Measurements from ENCODE around the gene TAGLN3.

TAGLN3 gene

DNA sequence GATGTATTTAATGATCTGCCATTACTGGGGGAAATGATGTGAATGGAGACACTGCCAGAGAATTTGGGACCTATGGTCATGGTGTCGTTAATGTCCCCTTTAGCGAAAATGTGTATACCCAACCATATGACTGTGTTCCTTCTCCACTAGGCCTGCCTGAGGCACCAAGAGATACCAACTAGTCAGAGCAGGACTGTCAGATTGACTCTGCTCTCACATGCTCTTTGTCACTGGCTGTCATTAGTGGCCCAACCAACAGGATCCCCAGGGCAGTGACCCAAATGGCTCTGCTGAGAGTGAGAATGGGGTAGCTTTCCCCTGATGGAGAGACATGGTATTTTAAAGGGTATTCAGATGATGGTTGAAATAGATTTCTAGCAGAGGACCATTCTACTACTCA lies 2.8 kb downstream of the TAGLN3 start:
- no peak overlapping the region for H3K27ac ChIP-seq (ENCODE audit: low read depth, low read length)
- H3K9ac ChIP-seq (ENCODE audit: low read length): no peak overlapping the region
- H4K5ac ChIP-seq (ENCODE audit: low read length): no peak overlapping the region
- no peak overlapping the region for H3K4ac ChIP-seq (ENCODE audit: low read depth, low read length)
- no peak overlapping the region for H3K4me2 ChIP-seq (ENCODE audit: low read length)
- H2BK15ac ChIP-seq (replicated peaks; ENCODE audit: low read depth): no peak overlapping the region
- H3K18ac ChIP-seq (ENCODE audit: low read length): no peak overlapping the region
- H3K79me2 ChIP-seq (ENCODE audit: control insufficient read depth, insufficient read depth, low read length): no peaks in the 10 kb centered on the region
- no peak overlapping the region for H2BK5ac ChIP-seq (ENCODE audit: low read length)
- H3K56ac ChIP-seq (ENCODE audit: low read length): no peak overlapping the region
- H2AK5ac ChIP-seq (ENCODE audit: low read length): no peak overlapping the region
- no peak overlapping the region for H2BK120ac ChIP-seq (ENCODE audit: low read depth, low read length)
- H3K4me1 ChIP-seq (ENCODE audit: control insufficient read depth, low read depth, low read length): peaks cover 10% of the 10 kb centered on the region
- H4K8ac ChIP-seq (ENCODE audit: low read depth, low read length): no peak overlapping the region
- H3K27me3 ChIP-seq (ENCODE audit: insufficient read depth, low read length, poor library complexity): no peaks in the 10 kb centered on the region
- no CpG with 5 or more reads among the region's 2 CpGs for whole genome bisulfite sequencing (ENCODE audit: extremely low coverage, insufficient coverage, low lambda C conversion rate)
- H3K79me1 ChIP-seq (ENCODE audit: low read length): no peaks in the 10 kb centered on the region
- peak; percentile 34 for DNase-seq
- no peak overlapping the region for H3K23ac ChIP-seq (ENCODE audit: low read length)
- H3K36me3 ChIP-seq (ENCODE audit: control insufficient read depth, insufficient read depth, low read length): no peaks in the 10 kb centered on the region
- H3K4me3 ChIP-seq (ENCODE audit: low read length): no peak overlapping the region

GRCh38 chr3:112002096-112002971 lies 3.6 kb downstream of the TAGLN3 start:
- Histone ChIP-seq H3K4me1 (ENCODE audit: control insufficient read depth, low read depth, low read length) (peaks cover 10% of the 10 kb centered on the region), H3K36me3 (ENCODE audit: control insufficient read depth, insufficient read depth, low read length) (no peaks in the 10 kb centered on the region), H2BK5ac (ENCODE audit: low read length) (no peak overlapping the region), H3K79me2 (ENCODE audit: control insufficient read depth, insufficient read depth, low read length) (no peaks in the 10 kb centered on the region), H4K5ac (ENCODE audit: low read length) (no peak overlapping the region), H3K27ac (ENCODE audit: low read depth, low read length) (no peak overlapping the region), H3K4me3 (ENCODE audit: low read length) (no peak overlapping the region), H3K56ac (ENCODE audit: low read length) (no peak overlapping the region), H2BK120ac (ENCODE audit: low read depth, low read length) (no peak overlapping the region), H3K9ac (ENCODE audit: low read length) (no peak overlapping the region), H4K8ac (ENCODE audit: low read depth, low read length) (no peak overlapping the region), H3K4ac (ENCODE audit: low read depth, low read length) (no peak overlapping the region), H3K79me1 (ENCODE audit: low read length) (no peaks in the 10 kb centered on the region), H3K18ac (ENCODE audit: low read length) (no peak overlapping the region), H3K4me2 (ENCODE audit: low read length) (no peak overlapping the region), H3K27me3 (ENCODE audit: insufficient read depth, low read length, poor library complexity) (no peaks in the 10 kb centered on the region), H2AK5ac (ENCODE audit: low read length) (no peak overlapping the region), H3K23ac (ENCODE audit: low read length) (no peak overlapping the region), H2BK15ac (replicated peaks; ENCODE audit: low read depth) (no peak overlapping the region)
- no CpG with 5 or more reads among the region's 8 CpGs for WGBS (ENCODE audit: extremely low coverage, insufficient coverage, low lambda C conversion rate)
- no peak for DNase-seq

GRCh38 chr3:112003321-112004080 lies 4.8 kb downstream of the TAGLN3 start:
- no peak overlapping the region for H2BK5ac ChIP-seq (ENCODE audit: low read length)
- no peak overlapping the region for H3K27ac ChIP-seq (ENCODE audit: low read depth, low read length)
- no peak overlapping the region for H3K9ac ChIP-seq (ENCODE audit: low read length)
- H2BK15ac ChIP-seq (replicated peaks; ENCODE audit: low read depth): no peak overlapping the region
- H3K4me3 ChIP-seq (ENCODE audit: low read length): no peak overlapping the region
- no CpG with 5 or more reads among the region's 4 CpGs for WGBS (ENCODE audit: extremely low coverage, insufficient coverage, low lambda C conversion rate)
- no peak for DNase-seq
- no peak overlapping the region for H3K56ac ChIP-seq (ENCODE audit: low read length)
- no peak overlapping the region for H4K5ac ChIP-seq (ENCODE audit: low read length)
- no peak overlapping the region for H2AK5ac ChIP-seq (ENCODE audit: low read length)
- H3K4me1 ChIP-seq (ENCODE audit: control insufficient read depth, low read depth, low read length): peaks cover 10% of the 10 kb centered on the region
- no peaks in the 10 kb centered on the region for H3K27me3 ChIP-seq (ENCODE audit: insufficient read depth, low read length, poor library complexity)
- H3K79me1 ChIP-seq (ENCODE audit: low read length): no peaks in the 10 kb centered on the region
- H3K36me3 ChIP-seq (ENCODE audit: control insufficient read depth, insufficient read depth, low read length): no peaks in the 10 kb centered on the region
- no peak overlapping the region for H3K4me2 ChIP-seq (ENCODE audit: low read length)
- H4K8ac ChIP-seq (ENCODE audit: low read depth, low read length): no peak overlapping the region
- H2BK120ac ChIP-seq (ENCODE audit: low read depth, low read length): no peak overlapping the region
- no peak overlapping the region for H3K4ac ChIP-seq (ENCODE audit: low read depth, low read length)
- H3K79me2 ChIP-seq (ENCODE audit: control insufficient read depth, insufficient read depth, low read length): no peaks in the 10 kb centered on the region
- H3K23ac ChIP-seq (ENCODE audit: low read length): no peak overlapping the region
- H3K18ac ChIP-seq (ENCODE audit: low read length): no peak overlapping the region

DNA sequence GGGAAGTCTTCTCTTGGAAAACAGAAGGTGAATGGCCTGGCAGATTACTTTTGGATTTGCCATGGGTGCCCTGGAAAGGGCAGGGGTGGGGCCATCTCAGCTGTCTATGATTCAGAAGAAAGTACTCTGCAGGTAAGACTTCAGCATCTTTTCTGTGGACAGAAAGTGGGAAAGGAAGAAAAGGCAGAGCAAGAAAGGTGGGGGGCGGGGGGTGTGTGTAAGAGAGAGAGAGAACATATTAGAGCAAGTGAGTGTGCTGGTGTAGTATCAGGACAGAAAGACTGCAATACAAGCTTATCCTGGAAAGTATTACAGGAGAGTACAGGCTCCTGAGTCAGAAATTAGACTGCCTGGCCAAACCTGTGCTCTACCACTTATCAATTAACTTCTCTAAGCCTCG lies 5.5 kb downstream of the TAGLN3 start:
- H3K36me3 ChIP-seq (ENCODE audit: control insufficient read depth, insufficient read depth, low read length): no peaks in the 10 kb centered on the region

GRCh38 chr3:112004669-112005068 lies 5.9 kb downstream of the TAGLN3 start:
- no peak overlapping the region for H3K27ac ChIP-seq (ENCODE audit: low read depth, low read length)
- H2BK5ac ChIP-seq (ENCODE audit: low read length): no peak overlapping the region
- WGBS (ENCODE audit: extremely low coverage, insufficient coverage, low lambda C conversion rate): no CpG with 5 or more reads among the region's 2 CpGs
- no peaks in the 10 kb centered on the region for H3K79me2 ChIP-seq (ENCODE audit: control insufficient read depth, insufficient read depth, low read length)
- H3K27me3 ChIP-seq (ENCODE audit: insufficient read depth, low read length, poor library complexity): no peaks in the 10 kb centered on the region
- no peak overlapping the region for H3K9ac ChIP-seq (ENCODE audit: low read length)
- H3K36me3 ChIP-seq (ENCODE audit: control insufficient read depth, insufficient read depth, low read length): no peaks in the 10 kb centered on the region
- no peak overlapping the region for H2BK15ac ChIP-seq (replicated peaks; ENCODE audit: low read depth)
- no peak overlapping the region for H3K4me3 ChIP-seq (ENCODE audit: low read length)
- H2AK5ac ChIP-seq (ENCODE audit: low read length): no peak overlapping the region
- H3K79me1 ChIP-seq (ENCODE audit: low read length): no peaks in the 10 kb centered on the region
- H3K18ac ChIP-seq (ENCODE audit: low read length): no peak overlapping the region
- H3K56ac ChIP-seq (ENCODE audit: low read length): no peak overlapping the region
- H2BK120ac ChIP-seq (ENCODE audit: low read depth, low read length): no peak overlapping the region
- H3K23ac ChIP-seq (ENCODE audit: low read length): no peak overlapping the region
- no peak overlapping the region for H3K4me2 ChIP-seq (ENCODE audit: low read length)
- peaks cover 10% of the 10 kb centered on the region for H3K4me1 ChIP-seq (ENCODE audit: control insufficient read depth, low read depth, low read length)
- H4K5ac ChIP-seq (ENCODE audit: low read length): no peak overlapping the region
- H4K8ac ChIP-seq (ENCODE audit: low read depth, low read length): no peak overlapping the region
- no peak overlapping the region for H3K4ac ChIP-seq (ENCODE audit: low read depth, low read length)
- DNase-seq: no peak

More for the DNA sequence above, 5.5 kb downstream of the TAGLN3 start:
- no peak overlapping the region for H3K4me2 ChIP-seq (ENCODE audit: low read length)
- no peak overlapping the region for H2BK5ac ChIP-seq (ENCODE audit: low read length)
- no peak overlapping the region for H3K9ac ChIP-seq (ENCODE audit: low read length)
- no peak overlapping the region for H4K8ac ChIP-seq (ENCODE audit: low read depth, low read length)
- no peak overlapping the region for H2AK5ac ChIP-seq (ENCODE audit: low read length)
- H3K27ac ChIP-seq (ENCODE audit: low read depth, low read length): no peak overlapping the region
- H3K79me1 ChIP-seq (ENCODE audit: low read length): no peaks in the 10 kb centered on the region
- H4K5ac ChIP-seq (ENCODE audit: low read length): no peak overlapping the region
- no peak for DNase-seq
- H3K4me3 ChIP-seq (ENCODE audit: low read length): no peak overlapping the region
- H3K4me1 ChIP-seq (ENCODE audit: control insufficient read depth, low read depth, low read length): peaks cover 10% of the 10 kb centered on the region
- no peak overlapping the region for H3K4ac ChIP-seq (ENCODE audit: low read depth, low read length)
- no peaks in the 10 kb centered on the region for H3K27me3 ChIP-seq (ENCODE audit: insufficient read depth, low read length, poor library complexity)
- H3K56ac ChIP-seq (ENCODE audit: low read length): no peak overlapping the region
- H3K79me2 ChIP-seq (ENCODE audit: control insufficient read depth, insufficient read depth, low read length): no peaks in the 10 kb centered on the region
- H2BK120ac ChIP-seq (ENCODE audit: low read depth, low read length): no peak overlapping the region
- no CpG with 5 or more reads among the region's 2 CpGs for WGBS (ENCODE audit: extremely low coverage, insufficient coverage, low lambda C conversion rate)
- H3K23ac ChIP-seq (ENCODE audit: low read length): no peak overlapping the region
- H2BK15ac ChIP-seq (replicated peaks; ENCODE audit: low read depth): no peak overlapping the region
- no peak overlapping the region for H3K18ac ChIP-seq (ENCODE audit: low read length)

All from mesendoderm (in vitro differentiated cells).